ENCODE measurements around the gene ITIH4.
"Not testable (repeated sequence)": the region's sequence is repeated elsewhere in the genome, so short reads cannot be mapped to it uniquely, and the experiment has no call there.

ITIH4 gene

GRCh38 chr3:52779837-52780585 lies 50.5 kb downstream of the ITIH4 start:
- DNase-seq: no peak

GRCh38 chr3:52779011-52779836 lies 51.2 kb downstream of the ITIH4 start:
- DNase-seq: no peak

GRCh38 chr3:52777959-52778805 lies 52.3 kb downstream of the ITIH4 start:
- no peak for DNase-seq

GRCh38 chr3:52777127-52777958 lies 53.1 kb downstream of the ITIH4 start, which contains the start of gene ITIH1:
ITIH1 (plus strand) TSS chr3:52777599; CDS start chr3:52777616, 17 bp downstream.
- no peak for DNase-seq

- DNase-seq: not testable (repeated sequence)
These were observed 54.0 kb downstream of the ITIH4 start for GRCh38 chr3:52776486-52776885.

GRCh38 chr3:52775877-52776276 lies 54.6 kb downstream of the ITIH4 start:
- DNase-seq: no peak

GRCh38 chr3:52774901-52775864 lies 55.3 kb downstream of the ITIH4 start:
- no peak for DNase-seq

GRCh38 chr3:52774066-52774713 lies 56.3 kb downstream of the ITIH4 start:
- DNase-seq: no peak

- no peak for DNase-seq
These were observed 57.0 kb downstream of the ITIH4 start for GRCh38 chr3:52773361-52774065.

- no peak for DNase-seq
These were observed 58.8 kb downstream of the ITIH4 start for GRCh38 chr3:52771702-52772101.

GRCh38 chr3:52771334-52771681 lies 59.2 kb downstream of the ITIH4 start:
- DNase-seq: no peak

- peak; percentile 54 for DNase-seq
These were observed 59.8 kb downstream of the ITIH4 start, which contains the start of gene NEK4 for GRCh38 chr3:52770496-52771333. NEK4 (minus strand) TSS chr3:52770940; CDS start chr3:52770746, 194 bp downstream.

GRCh38 chr3:52769786-52770455 lies 60.6 kb downstream of the ITIH4 start:
- DNase-seq: no peak

GRCh38 chr3:52763466-52763865 lies 67.0 kb downstream of the ITIH4 start:
- no peak for DNase-seq
